HepG2 (cell line): ENCODE measurements around the gene FAM219A. TPM values are rescaled to one million over a fixed set of nuclear protein-coding genes. Genes with fewer than 3 reads are reported as not detected.

Experiments
- AGO2 ChIP-seq: fragments of 200-400 bp; formaldehyde crosslinking; optimal IDR thresholded peaks from 2 replicates; pipeline ENCODE3; 2017; ENCODE audit warnings: mild to moderate bottlenecking, low read depth, low read length, moderate library complexity
- AKAP8 ChIP-seq: sonication (generic); formaldehyde crosslinking; IDR thresholded peaks from 2 replicates; pipeline ENCODE4 v1.5.1; 2020; ENCODE audit warnings: mild to moderate bottlenecking, missing genetic modification reagents
- BRCA1 ChIP-seq: sonication (generic); formaldehyde crosslinking; IDR thresholded peaks from 2 replicates; pipeline ENCODE4 v1.4.0; 2020; ENCODE audit warnings: missing genetic modification reagents
- DPF2 ChIP-seq: sonication (generic); formaldehyde crosslinking; IDR thresholded peaks from 2 replicates; pipeline ENCODE4 v1.4.0; 2020; ENCODE audit warnings: mild to moderate bottlenecking, low read depth, missing genetic modification reagents, borderline replicate concordance
- HNRNPLL ChIP-seq: fragments of 200-400 bp; formaldehyde crosslinking; IDR thresholded peaks from 2 replicates; pipeline ENCODE4 v1.6.1; 2017; ENCODE audit warnings: mild to moderate bottlenecking, low read depth, low read length; ENCODE audit not compliant: poor library complexity, severe bottlenecking
- JARID2 ChIP-seq: sonication (generic); formaldehyde crosslinking; IDR thresholded peaks from 2 replicates; pipeline ENCODE4 v1.8.1; 2023; ENCODE audit warnings: missing genetic modification reagents, inconsistent platforms; ENCODE audit not compliant: insufficient replicate concordance
- KDM2A ChIP-seq: sonication (generic); formaldehyde crosslinking; IDR thresholded peaks from 2 replicates; pipeline ENCODE4 v1.4.0; 2020; ENCODE audit warnings: low read depth, missing genetic modification reagents, borderline replicate concordance
- KDM6A ChIP-seq: IDR thresholded peaks from 2 replicates; pipeline ENCODE4 v1.6.1; 2016; ENCODE audit warnings: low read depth
- NR2F1 ChIP-seq, 2 experiments: fragments of 450-650 bp in 1 of 2; formaldehyde crosslinking in 1 of 2; IDR thresholded peaks; 2 replicates each; pipeline versions ENCODE4 v1.5.0 to v1.6.1; 2016 to 2020; ENCODE audit warnings: mild to moderate bottlenecking in 1 of 2, missing compliant biosample characterization in 1 of 2, missing genetic modification reagents in 1 of 2, moderate library complexity in 1 of 2
- PCBP2 ChIP-seq: fragments of 200-400 bp; formaldehyde crosslinking; optimal IDR thresholded peaks from 2 replicates; pipeline ENCODE3; 2018; ENCODE audit warnings: low read length, low read depth; ENCODE audit not compliant: poor library complexity, severe bottlenecking
- RAD51 ChIP-seq: fragments of 450-650 bp; IDR thresholded peaks from 2 replicates; pipeline ENCODE4 v1.6.1; 2016; ENCODE audit warnings: borderline replicate concordance
- SALL2 ChIP-seq: sonication (generic); formaldehyde crosslinking; IDR thresholded peaks from 2 replicates; pipeline ENCODE4 v1.8.1; 2023; ENCODE audit warnings: mild to moderate bottlenecking, missing genetic modification reagents, inconsistent platforms
- SIN3B ChIP-seq: fragments of 150-350 bp; IDR thresholded peaks from 2 replicates; pipeline ENCODE4 v1.6.1; 2014; ENCODE audit warnings: low read length
- SMAD3 ChIP-seq: sonication (generic); formaldehyde crosslinking; IDR thresholded peaks from 2 replicates; pipeline ENCODE4 v1.4.0; 2020; ENCODE audit warnings: missing genetic modification reagents
- SMYD3 ChIP-seq: sonication (generic); formaldehyde crosslinking; IDR thresholded peaks from 2 replicates; pipeline ENCODE4 v1.8.1; 2023; ENCODE audit warnings: mild to moderate bottlenecking, missing genetic modification reagents
- SP4 ChIP-seq: sonication (generic); formaldehyde crosslinking; IDR thresholded peaks from 2 replicates; pipeline ENCODE4 v1.8.1; 2023; ENCODE audit warnings: mild to moderate bottlenecking, missing genetic modification reagents
- TBL1XR1 ChIP-seq: fragments of 150-350 bp; IDR thresholded peaks from 2 replicates; pipeline ENCODE4 v1.6.1; 2014; ENCODE audit warnings: borderline replicate concordance, low read length; ENCODE audit not compliant: partially characterized antibody
- TSC22D2 ChIP-seq: sonication (generic); formaldehyde crosslinking; IDR thresholded peaks from 2 replicates; pipeline ENCODE4 v1.5.1; 2020; ENCODE audit warnings: missing genetic modification reagents, mild to moderate bottlenecking, borderline replicate concordance
- ZBTB1 ChIP-seq: sonication (generic); formaldehyde crosslinking; IDR thresholded peaks from 2 replicates; pipeline ENCODE4 v1.4.0; 2020; ENCODE audit warnings: missing genetic modification reagents, borderline replicate concordance
- ZFP36L1 ChIP-seq: sonication (generic); formaldehyde crosslinking; IDR thresholded peaks from 2 replicates; pipeline ENCODE4 v1.8.0; 2022; ENCODE audit warnings: mild to moderate bottlenecking, missing genetic modification reagents, moderate library complexity
- ZNF143 ChIP-seq: sonication (generic); formaldehyde crosslinking; IDR thresholded peaks from 2 replicates; pipeline ENCODE4 v1.4.0; 2020; ENCODE audit warnings: missing genetic modification reagents
- ZNF180 ChIP-seq: sonication (generic); formaldehyde crosslinking; IDR thresholded peaks from 2 replicates; pipeline ENCODE4 v1.4.0; 2020; ENCODE audit warnings: low read depth, missing genetic modification reagents, borderline replicate concordance
- ZNF256 ChIP-seq: sonication (generic); formaldehyde crosslinking; conservative IDR thresholded peaks from 2 replicates; pipeline ENCODE4 v1.4.0; 2020; ENCODE audit warnings: missing genetic modification reagents
- ZNF503 ChIP-seq: sonication (generic); formaldehyde crosslinking; IDR thresholded peaks from 2 replicates; pipeline ENCODE4 v1.4.0; 2020; ENCODE audit warnings: missing genetic modification reagents
- ZNF543 ChIP-seq: sonication (generic); formaldehyde crosslinking; IDR thresholded peaks from 2 replicates; pipeline ENCODE4 v1.4.0; 2020; ENCODE audit warnings: mild to moderate bottlenecking, missing genetic modification reagents
- ZNF558 ChIP-seq: sonication (generic); formaldehyde crosslinking; IDR thresholded peaks from 2 replicates; pipeline ENCODE4 v1.9.0; 2022; ENCODE audit warnings: mild to moderate bottlenecking, missing genetic modification reagents, borderline replicate concordance
- ZNF639 ChIP-seq: conservative IDR thresholded peaks from 2 replicates; pipeline ENCODE4 v1.6.1; 2018; ENCODE audit warnings: missing genetic modification reagents
- ZNF660 ChIP-seq: sonication (generic); formaldehyde crosslinking; IDR thresholded peaks from 2 replicates; pipeline ENCODE4 v1.5.1; 2020; ENCODE audit warnings: mild to moderate bottlenecking, low read depth, missing genetic modification reagents, borderline replicate concordance
- ZNF788 ChIP-seq: sonication (generic); formaldehyde crosslinking; IDR thresholded peaks from 2 replicates; pipeline ENCODE4 v1.5.0; 2020; ENCODE audit warnings: mild to moderate bottlenecking, missing genetic modification reagents, borderline replicate concordance
- ZZZ3 ChIP-seq: sonication (generic); formaldehyde crosslinking; IDR thresholded peaks from 2 replicates; pipeline ENCODE4 v1.4.0; 2020; ENCODE audit warnings: missing genetic modification reagents, mild to moderate bottlenecking, borderline replicate concordance
- polyA plus RNA-seq, 8 experiments: library from polyadenylated mRNA; depleted of rRNA in 3 of 8; stranded (reverse) in 7 of 8; unstranded in 1 of 8; fragments of >200 nt; fragmentation: Illumina TruSeq in 4 of 8; extraction: Trizol in 4 of 8; gene quantifications; 2 replicates each; pipeline versions ENCODE4 v1.2.1 to v1.2.3, GENCODE V29; 2011 to 2016; ENCODE audit warnings: low read depth in 4 of 8, missing spikeins in 1 of 8, mixed read lengths in 1 of 8; ENCODE audit not compliant: insufficient read depth in 1 of 8
- total RNA-seq, 5 experiments: library from RNA; depleted of rRNA; stranded (reverse); fragments of >200 nt; fragmentation: Illumina TruSeq; extraction: Trizol; gene quantifications; 2 replicates each; pipeline ENCODE4 v1.2.3, GENCODE V29; 2016; ENCODE audit warnings: low read depth in 1 of 5

FAM219A gene
- total and polyA plus RNA-seq, 2 of the 13 experiments (the other 11 are each of a cell fraction or from before 2014, with no cell fraction given), result 3.9 to 6.4 TPM

DNA sequence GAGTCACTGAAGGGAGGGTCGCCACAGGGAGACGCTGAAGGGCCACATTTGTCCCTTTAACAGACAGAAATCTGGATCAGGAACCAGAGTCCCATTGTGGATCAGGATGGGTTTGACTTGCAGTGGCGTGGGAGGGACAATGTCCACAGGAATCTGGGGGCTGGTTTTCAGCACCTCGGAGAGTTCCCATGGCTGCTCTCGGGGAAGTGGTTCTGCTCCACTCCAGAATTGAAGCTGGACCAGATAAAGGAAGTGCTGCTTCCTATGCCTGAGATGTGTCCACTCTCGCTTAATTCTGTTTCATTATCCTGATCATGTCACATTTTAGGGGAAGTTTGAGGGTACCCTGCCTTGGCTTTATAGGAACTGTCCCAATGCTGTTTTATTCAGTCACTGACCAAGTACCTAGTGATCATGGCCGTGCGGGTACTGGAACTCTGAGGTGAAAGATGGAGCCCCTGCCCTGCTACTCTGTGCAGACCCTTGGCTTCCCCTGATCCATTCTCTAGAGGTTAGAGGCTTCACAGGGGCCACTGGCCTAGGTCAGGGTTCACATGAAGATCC is 35.7 kb upstream of the FAM219A start (continued):
- TF ChIP-seq ZNF180 (CRISPR knock-in tag) (no peak), ZNF558 (CRISPR knock-in tag) (no peak), SIN3B (no peak), HNRNPLL (no peak), ZNF543 (CRISPR knock-in tag) (no peak), ZBTB1 (no peak), PCBP2 (no peak), ZNF639 (no peak), AKAP8 (CRISPR knock-in tag) (no peak), NR2F1 (CRISPR knock-in tag; IDR thresholded peaks at IDR 0.05) (no peak), DPF2 (CRISPR knock-in tag) (no peak), SMAD3 (CRISPR knock-in tag) (0 out of 2 replicates have a peak, but pooled peaks have one; percentile 70), KDM6A (CRISPR knock-in tag) (no peak), ZNF256 (CRISPR knock-in tag) (peak; percentile 77), ZFP36L1 (CRISPR knock-in tag) (no peak), TBL1XR1 (no peak), SALL2 (CRISPR knock-in tag) (0 out of 2 replicates have a peak, but pooled peaks have one; percentile 57), KDM2A (CRISPR knock-in tag) (peak; percentile 56; the same call in 1 of the 2 replicates), ZNF660 (CRISPR knock-in tag) (no peak), BRCA1 (CRISPR knock-in tag) (0 out of 2 replicates have a peak, but pooled peaks have one; percentile 41), SMYD3 (CRISPR knock-in tag) (no peak), TSC22D2 (peak; percentile 76; the same call in 1 of the 2 replicates), ZZZ3 (CRISPR knock-in tag) (no peak), JARID2 (CRISPR knock-in tag) (no peak), ZNF788 (no peak), AGO2 (no peak), RAD51 (no peak), ZNF503 (no peak), ZNF143 (CRISPR knock-in tag) (no peak), SP4 (CRISPR knock-in tag) (no peak)
